SK-N-SH (cell line): ENCODE measurements around the gene CRB2. TPM values are rescaled to one million over a fixed set of nuclear protein-coding genes. Genes with fewer than 3 reads are reported as not detected.

Experiments
- CTCF ChIA-PET: fragments of 300-600, 350-600 bp; formaldehyde crosslinking; extraction: SDS; loops from one replicate; lab custom pipeline; 2021; lab: Yijun Ruan, JAX
- POLR2A ChIA-PET: fragments of 350-600 bp; sonication (Branson Sonifier 250); formaldehyde crosslinking; extraction: SDS; loops from one replicate; lab custom pipeline; 2020; ENCODE audit warnings: antibody characterized with exemption, inconsistent platforms; lab: Yijun Ruan, JAX
- DNase-seq: peaks from one replicate; pipeline ENCODE4 v3.0.0; 2012
- H2AFZ ChIP-seq: fragments of 200-600 bp; sonication (generic); 2 replicates; pipeline ENCODE4 v1.8.1; 2016; ENCODE audit warnings: antibody characterized with exemption, mild to moderate bottlenecking, low read depth
- H3F3A ChIP-seq: fragments of 200-600 bp; sonication (generic); replicated peaks from 2 replicates; pipeline ENCODE3; 2016; ENCODE audit warnings: antibody characterized with exemption, mild to moderate bottlenecking; ENCODE audit not compliant: insufficient read depth
- H3K27ac ChIP-seq, 2 experiments: fragments of 200-500 bp in 1 of 2; fragments of 200-600 bp in 1 of 2; sonication (Bioruptor generic) in 1 of 2; sonication (generic), shearing (Covaris generic) in 1 of 2; 2 replicates each; pipeline versions ENCODE4 v1.5.1 to v1.6.1; 2014 to 2016; ENCODE audit warnings: low read depth in 2 of 2, inconsistent platforms in 1 of 2, low read length in 1 of 2, mild to moderate bottlenecking in 1 of 2, mixed read lengths in 1 of 2
- H3K27me3 ChIP-seq: fragments of 200-600 bp; sonication (generic), shearing (Covaris generic); 2 replicates; pipeline ENCODE4 v1.6.1; 2016; ENCODE audit warnings: mixed run types; ENCODE audit not compliant: insufficient read depth
- H3K36me3 ChIP-seq, 2 experiments: fragments of 200-500 bp in 1 of 2; fragments of 200-600 bp in 1 of 2; sonication (Bioruptor generic) in 1 of 2; sonication (generic) in 1 of 2; replicated peaks in 1 of 2; 2 replicates each; pipeline versions ENCODE3 to v1.5.1; 2014 to 2016; ENCODE audit warnings: low read length in 1 of 2, mild to moderate bottlenecking in 1 of 2; ENCODE audit not compliant: insufficient read depth in 2 of 2, control insufficient read depth in 1 of 2
- H3K4me1 ChIP-seq, 2 experiments: fragments of 200-500 bp in 1 of 2; fragments of 200-600 bp in 1 of 2; sonication (Bioruptor generic) in 1 of 2; sonication (generic), shearing (Covaris generic) in 1 of 2; 2 replicates each; pipeline versions ENCODE4 v1.5.1 to v1.6.1; 2014 to 2016; ENCODE audit warnings: low read depth in 1 of 2, low read length in 1 of 2, mixed run types in 1 of 2; ENCODE audit not compliant: insufficient read depth in 2 of 2, control insufficient read depth in 1 of 2
- H3K4me2 ChIP-seq: fragments of 200-600 bp; sonication (generic), shearing (Covaris generic); 2 replicates; pipeline ENCODE4 v1.6.1; 2017; ENCODE audit warnings: mixed run types
- H3K4me3 ChIP-seq, 2 experiments: fragments of 200-500 bp in 1 of 2; fragments of 200-600 bp in 1 of 2; sonication (Bioruptor generic) in 1 of 2; sonication (generic), shearing (Covaris generic) in 1 of 2; 2 replicates each; pipeline versions ENCODE4 v1.5.1 to v1.8.1; 2014 to 2016; ENCODE audit warnings: low read depth in 2 of 2, inconsistent platforms in 1 of 2, low read length in 1 of 2, mild to moderate bottlenecking in 1 of 2, mixed read lengths in 1 of 2, moderate library complexity in 1 of 2
- H3K79me2 ChIP-seq: fragments of 200-600 bp; sonication (generic); 2 replicates; pipeline ENCODE4 v1.8.1; 2017; ENCODE audit warnings: mild to moderate bottlenecking; ENCODE audit not compliant: insufficient read depth
- H3K9ac ChIP-seq: fragments of 200-600 bp; sonication (generic); 2 replicates; pipeline ENCODE4 v1.6.1; 2017; ENCODE audit warnings: mixed run types
- H3K9me2 ChIP-seq: fragments of 200-600 bp; sonication (generic); 2 replicates; pipeline ENCODE4 v1.6.1; 2017; ENCODE audit warnings: mixed run types
- H3K9me3 ChIP-seq: fragments of 200-600 bp; sonication (generic); 2 replicates; pipeline ENCODE4 v1.6.1; 2017; ENCODE audit warnings: mixed run types, mild to moderate bottlenecking, moderate library complexity
- H4K20me1 ChIP-seq: fragments of 200-600 bp; sonication (generic); 2 replicates; pipeline ENCODE4 v1.6.1; 2017; ENCODE audit warnings: mild to moderate bottlenecking, mixed run types; ENCODE audit not compliant: insufficient read depth
- CHD2 ChIP-seq: fragments of 150-350 bp; IDR thresholded peaks from 2 replicates; pipeline ENCODE4 v1.6.1; 2018; ENCODE audit warnings: low read length; ENCODE audit not compliant: partially characterized antibody
- ELF1 ChIP-seq: IDR thresholded peaks from 2 replicates; pipeline ENCODE4 v1.4.0; 2012
- GABPA ChIP-seq: IDR thresholded peaks from 2 replicates; pipeline ENCODE4 v1.4.0; 2012; ENCODE audit warnings: low read depth, mild to moderate bottlenecking
- GATA2 ChIP-seq: sonication (generic); formaldehyde crosslinking; IDR thresholded peaks from 2 replicates; pipeline ENCODE4 v1.5.0; 2020; ENCODE audit warnings: mild to moderate bottlenecking, missing genetic modification reagents
- MEF2A ChIP-seq: IDR thresholded peaks from 2 replicates; pipeline ENCODE4 v1.4.0; 2012; ENCODE audit warnings: low read depth, borderline replicate concordance
- NFIC ChIP-seq: IDR thresholded peaks from 2 replicates; pipeline ENCODE4 v1.4.0; 2012; ENCODE audit warnings: borderline replicate concordance
- RAD21 ChIP-seq: IDR thresholded peaks from 2 replicates; pipeline ENCODE4 v1.6.1; 2012; ENCODE audit warnings: mild to moderate bottlenecking, low read length
- RCOR1 ChIP-seq: fragments of 150-350 bp; IDR thresholded peaks from 2 replicates; pipeline ENCODE4 v1.6.1; 2017; ENCODE audit warnings: antibody characterized with exemption, low read length
- SMC3 ChIP-seq: IDR thresholded peaks from 2 replicates; pipeline ENCODE4 v1.6.1; 2012; ENCODE audit warnings: low read depth, low read length, improper control_type of control experiment
- TEAD4 ChIP-seq: IDR thresholded peaks from 2 replicates; pipeline ENCODE4 v1.4.0; 2012; ENCODE audit warnings: mild to moderate bottlenecking, borderline replicate concordance; ENCODE audit not compliant: insufficient read depth
- YY1 ChIP-seq: IDR thresholded peaks from 2 replicates; pipeline ENCODE4 v1.4.0; 2012; ENCODE audit warnings: low read depth, mild to moderate bottlenecking
- WGBS: methylation state at CpG from one replicate; pipeline ENCODE4 v1.1.6; 2017; ENCODE audit warnings: low lambda C conversion rate; 5-methylcytosine and 5-hydroxymethylcytosine counted together
- polyA plus RNA-seq, 3 experiments: library from polyadenylated mRNA; depleted of rRNA; stranded (reverse); fragments of >200 nt; gene quantifications; 2 replicates each; pipeline ENCODE4 v1.2.3, GENCODE V29; 2012
- TF ChIP-seq, protein P1 (sequence below): IDR thresholded peaks from 2 replicates; pipeline ENCODE4 v1.4.0; 2012; ENCODE audit warnings: low read depth, borderline replicate concordance
- TF ChIP-seq, protein P2 (sequence below): IDR thresholded peaks from 2 replicates; pipeline ENCODE4 v1.4.0; 2012; ENCODE audit warnings: low read depth, borderline replicate concordance
- TF ChIP-seq, protein P3 (sequence below): IDR thresholded peaks from 2 replicates; pipeline ENCODE4 v1.6.1; 2012; ENCODE audit warnings: mild to moderate bottlenecking, low read depth, low read length, moderate library complexity
- TF ChIP-seq, protein P4 (sequence below): IDR thresholded peaks from 2 replicates; pipeline ENCODE4 v1.4.0; 2012; ENCODE audit warnings: low read depth

Gene CRB2
- polyA plus RNA-seq, 1 of the 3 experiments (the other 2 are of a cell fraction): not detected

DNA sequence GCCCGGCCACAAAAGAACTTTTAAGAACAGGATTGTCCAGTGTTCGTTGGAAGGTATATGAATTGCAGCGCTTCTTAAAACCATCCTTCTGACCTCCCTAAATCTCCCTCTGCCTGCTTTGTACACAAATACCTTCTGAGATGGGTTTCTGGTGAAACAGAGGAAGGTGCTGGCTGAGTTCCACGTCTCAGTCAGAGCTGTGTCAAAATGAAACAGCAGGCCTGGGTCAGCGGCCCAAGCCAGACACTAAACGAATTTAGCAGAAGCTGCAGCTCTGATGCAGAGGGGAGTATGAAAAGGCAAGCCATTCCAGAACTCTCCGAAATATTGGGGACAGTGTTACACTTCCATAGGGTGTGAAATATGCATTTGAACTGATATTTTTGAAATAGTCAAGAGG, 37.8 kb upstream of the CRB2 start:
- ChIA-PET POLR2A (no interaction called here), CTCF (interaction anchor here (0.8 to 1.6 kb wide), 3 partner anchors 21 to 146 kb away, joined by 3 to 4 read pairs (median 3); no protein-coding TSS in a partner anchor)
- no peak for DNase-seq
- Histone ChIP-seq H3K9me3 (no peaks in the 10 kb centered on the region), H3K4me1 (peaks cover 0 to 15% of the 10 kb centered on the region in 2 experiments; a peak in 2 of 4 replicates), H3K27ac (no peak overlapping the region), H3F3A (peaks cover 3% of the 10 kb centered on the region), H3K27me3 (no peaks in the 10 kb centered on the region), H3K36me3 (no peaks in the 10 kb centered on the region), H3K4me3 (no peak overlapping the region), H3K79me2 (no peaks in the 10 kb centered on the region), H2AFZ (no peak overlapping the region; the same call in 1 of the 2 replicates), H3K4me2 (no peak overlapping the region), H3K9me2 (no peaks in the 10 kb centered on the region), H3K9ac (no peak overlapping the region), H4K20me1 (no peaks in the 10 kb centered on the region)
- 65% methylated on average over 7 of the region's 7 CpGs for WGBS
- TF ChIP-seq, protein P1, sequence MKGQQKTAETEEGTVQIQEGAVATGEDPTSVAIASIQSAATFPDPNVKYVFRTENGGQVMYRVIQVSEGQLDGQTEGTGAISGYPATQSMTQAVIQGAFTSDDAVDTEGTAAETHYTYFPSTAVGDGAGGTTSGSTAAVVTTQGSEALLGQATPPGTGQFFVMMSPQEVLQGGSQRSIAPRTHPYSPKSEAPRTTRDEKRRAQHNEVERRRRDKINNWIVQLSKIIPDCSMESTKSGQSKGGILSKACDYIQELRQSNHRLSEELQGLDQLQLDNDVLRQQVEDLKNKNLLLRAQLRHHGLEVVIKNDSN: no peak
- TF ChIP-seq MEF2A: no peak
- TF ChIP-seq CHD2: no peak
- no peak for TF ChIP-seq GABPA
- no peak for TF ChIP-seq RCOR1
- TF ChIP-seq ELF1: no peak
- TF ChIP-seq NFIC: no peak
- TF ChIP-seq, protein P2, sequence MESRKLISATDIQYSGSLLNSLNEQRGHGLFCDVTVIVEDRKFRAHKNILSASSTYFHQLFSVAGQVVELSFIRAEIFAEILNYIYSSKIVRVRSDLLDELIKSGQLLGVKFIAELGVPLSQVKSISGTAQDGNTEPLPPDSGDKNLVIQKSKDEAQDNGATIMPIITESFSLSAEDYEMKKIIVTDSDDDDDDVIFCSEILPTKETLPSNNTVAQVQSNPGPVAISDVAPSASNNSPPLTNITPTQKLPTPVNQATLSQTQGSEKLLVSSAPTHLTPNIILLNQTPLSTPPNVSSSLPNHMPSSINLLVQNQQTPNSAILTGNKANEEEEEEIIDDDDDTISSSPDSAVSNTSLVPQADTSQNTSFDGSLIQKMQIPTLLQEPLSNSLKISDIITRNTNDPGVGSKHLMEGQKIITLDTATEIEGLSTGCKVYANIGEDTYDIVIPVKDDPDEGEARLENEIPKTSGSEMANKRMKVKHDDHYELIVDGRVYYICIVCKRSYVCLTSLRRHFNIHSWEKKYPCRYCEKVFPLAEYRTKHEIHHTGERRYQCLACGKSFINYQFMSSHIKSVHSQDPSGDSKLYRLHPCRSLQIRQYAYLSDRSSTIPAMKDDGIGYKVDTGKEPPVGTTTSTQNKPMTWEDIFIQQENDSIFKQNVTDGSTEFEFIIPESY: no peak
- no peak for TF ChIP-seq TEAD4
- no peak for TF ChIP-seq RAD21
- no peak for TF ChIP-seq GATA2 (CRISPR knock-in tag)
- TF ChIP-seq, protein P3, sequence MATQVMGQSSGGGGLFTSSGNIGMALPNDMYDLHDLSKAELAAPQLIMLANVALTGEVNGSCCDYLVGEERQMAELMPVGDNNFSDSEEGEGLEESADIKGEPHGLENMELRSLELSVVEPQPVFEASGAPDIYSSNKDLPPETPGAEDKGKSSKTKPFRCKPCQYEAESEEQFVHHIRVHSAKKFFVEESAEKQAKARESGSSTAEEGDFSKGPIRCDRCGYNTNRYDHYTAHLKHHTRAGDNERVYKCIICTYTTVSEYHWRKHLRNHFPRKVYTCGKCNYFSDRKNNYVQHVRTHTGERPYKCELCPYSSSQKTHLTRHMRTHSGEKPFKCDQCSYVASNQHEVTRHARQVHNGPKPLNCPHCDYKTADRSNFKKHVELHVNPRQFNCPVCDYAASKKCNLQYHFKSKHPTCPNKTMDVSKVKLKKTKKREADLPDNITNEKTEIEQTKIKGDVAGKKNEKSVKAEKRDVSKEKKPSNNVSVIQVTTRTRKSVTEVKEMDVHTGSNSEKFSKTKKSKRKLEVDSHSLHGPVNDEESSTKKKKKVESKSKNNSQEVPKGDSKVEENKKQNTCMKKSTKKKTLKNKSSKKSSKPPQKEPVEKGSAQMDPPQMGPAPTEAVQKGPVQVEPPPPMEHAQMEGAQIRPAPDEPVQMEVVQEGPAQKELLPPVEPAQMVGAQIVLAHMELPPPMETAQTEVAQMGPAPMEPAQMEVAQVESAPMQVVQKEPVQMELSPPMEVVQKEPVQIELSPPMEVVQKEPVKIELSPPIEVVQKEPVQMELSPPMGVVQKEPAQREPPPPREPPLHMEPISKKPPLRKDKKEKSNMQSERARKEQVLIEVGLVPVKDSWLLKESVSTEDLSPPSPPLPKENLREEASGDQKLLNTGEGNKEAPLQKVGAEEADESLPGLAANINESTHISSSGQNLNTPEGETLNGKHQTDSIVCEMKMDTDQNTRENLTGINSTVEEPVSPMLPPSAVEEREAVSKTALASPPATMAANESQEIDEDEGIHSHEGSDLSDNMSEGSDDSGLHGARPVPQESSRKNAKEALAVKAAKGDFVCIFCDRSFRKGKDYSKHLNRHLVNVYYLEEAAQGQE: no peak
- no peak for TF ChIP-seq SMC3
- no peak for TF ChIP-seq YY1
- TF ChIP-seq, protein P4, sequence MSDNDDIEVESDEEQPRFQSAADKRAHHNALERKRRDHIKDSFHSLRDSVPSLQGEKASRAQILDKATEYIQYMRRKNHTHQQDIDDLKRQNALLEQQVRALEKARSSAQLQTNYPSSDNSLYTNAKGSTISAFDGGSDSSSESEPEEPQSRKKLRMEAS: no peak
